ENCODE results near the gene PANK3.
A peak's percentile ranks its signal among the peaks of the same experiment; 100 is the strongest.
"Not testable (repeated sequence)": the region's sequence is repeated elsewhere in the genome, so short reads cannot be mapped to it uniquely, and the experiment has no call there.

PANK3 gene

DNA sequence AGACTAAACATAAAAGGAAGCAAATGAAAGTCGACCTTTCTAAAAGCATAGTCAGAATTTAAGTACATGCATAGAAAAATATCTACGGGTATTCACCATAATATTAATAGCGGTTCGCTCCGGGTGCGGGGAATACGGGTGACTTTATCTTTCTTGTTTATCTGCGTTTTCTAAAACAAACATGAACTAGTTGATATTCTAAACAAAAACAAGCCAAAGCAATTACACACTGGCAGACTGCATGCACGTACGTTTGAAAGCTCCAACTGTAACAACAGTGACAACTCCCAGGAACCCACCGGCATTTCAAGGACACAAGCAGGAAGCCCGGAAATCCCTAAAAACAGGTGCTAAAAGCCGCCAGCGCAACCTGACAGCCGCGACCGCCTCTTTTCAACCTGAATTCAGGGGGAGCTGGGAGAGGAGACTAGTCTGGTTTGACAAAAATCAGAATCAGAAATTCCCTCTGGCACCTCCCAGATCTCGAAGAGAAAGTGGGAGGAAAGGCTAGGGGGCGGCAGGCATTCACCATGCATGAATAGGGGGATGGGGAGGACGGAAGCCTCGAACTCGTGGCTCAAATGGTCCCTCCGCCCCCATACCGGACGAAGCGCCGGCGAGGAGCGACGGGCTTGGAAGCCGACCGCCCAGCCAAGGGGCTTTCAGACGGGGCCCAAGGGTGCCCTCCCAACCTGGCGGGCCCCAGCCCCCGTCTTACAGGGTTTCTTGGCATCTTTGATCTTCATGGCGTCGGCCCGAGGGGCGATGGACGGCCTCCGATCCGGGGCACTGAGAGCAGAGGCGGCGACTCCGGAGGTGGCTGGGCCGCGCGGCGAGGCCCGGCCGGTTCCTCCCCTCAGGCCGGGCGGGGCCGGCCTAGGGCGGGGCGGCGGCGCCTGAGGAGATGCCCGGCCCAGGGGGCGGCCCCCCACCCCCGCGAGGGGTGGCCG is at the start of gene PANK3:
Gene PANK3, minus strand, starts transcription at position 831 of the 950 bp plus-strand sequence. Its CDS starts 85 bp downstream, at position 746.
- DNase-seq: peak; percentile 52

- DNase-seq: no peak
Observed at GRCh38 chr5:168624850-168625364, 45.7 kb upstream of the PANK3 start.

DNA sequence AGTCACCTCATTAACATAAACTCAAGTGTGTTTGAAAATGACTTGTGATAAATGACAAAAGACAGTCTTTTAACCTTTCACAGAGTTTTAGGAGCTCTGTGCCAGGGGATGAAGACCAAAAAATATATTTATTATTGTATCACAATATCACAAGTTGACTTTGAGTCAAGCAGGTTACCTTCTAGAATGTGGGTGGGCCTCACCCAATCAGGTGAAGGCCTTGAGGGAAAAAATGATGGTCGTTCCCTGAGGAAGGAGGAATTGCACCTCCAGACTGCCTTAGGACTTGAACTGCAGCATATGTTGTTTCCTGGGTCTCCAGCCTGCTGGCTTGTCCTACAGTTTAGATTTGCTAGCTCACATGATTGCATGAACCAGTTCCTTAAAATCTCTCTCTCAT is 41.6 kb upstream of the PANK3 start:
- DNase-seq: no peak

DNA sequence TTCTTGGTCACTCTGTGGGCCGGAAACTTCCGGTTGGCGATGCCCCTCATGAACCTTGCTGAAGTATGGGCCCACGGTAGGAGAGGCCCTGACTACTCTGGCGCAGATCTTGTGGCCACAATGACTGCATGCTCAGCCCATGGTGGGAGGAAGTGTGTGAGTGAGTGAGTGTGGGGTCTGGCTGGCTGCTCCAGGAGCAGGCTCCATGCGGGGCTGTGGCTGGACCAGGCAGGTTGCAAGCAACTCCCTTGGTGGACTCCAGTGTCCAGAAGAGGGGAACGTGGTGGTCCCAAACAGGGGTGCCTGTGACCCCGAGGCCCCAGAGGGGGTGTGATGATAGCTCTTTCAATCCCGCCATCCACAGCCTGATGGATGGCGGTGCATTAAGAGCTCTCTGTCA is 35.5 kb upstream of the PANK3 start:
- DNase-seq: no peak

GRCh38 chr5:168613996-168614395 is 34.8 kb upstream of the PANK3 start:
- DNase-seq: no peak

DNA sequence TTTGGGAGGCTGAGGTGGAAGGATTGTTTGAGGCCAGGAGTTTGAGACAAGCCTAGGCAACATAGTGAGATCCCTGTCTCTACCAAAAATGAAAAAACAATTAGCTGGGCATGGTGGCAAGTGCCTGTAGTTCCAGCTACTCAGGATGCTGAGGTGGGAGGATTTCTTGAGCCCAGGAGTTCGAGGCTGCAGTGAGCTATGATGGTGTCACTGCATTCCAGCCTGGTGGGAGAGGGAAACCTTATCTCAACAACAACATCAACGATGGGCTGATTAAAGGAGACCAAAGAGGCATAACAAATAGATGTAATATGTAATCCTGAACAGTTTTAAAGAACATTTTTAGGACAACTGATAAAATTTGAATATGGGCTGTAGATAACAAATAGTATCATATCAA is 34.2 kb upstream of the PANK3 start:
- no peak for DNase-seq

DNA sequence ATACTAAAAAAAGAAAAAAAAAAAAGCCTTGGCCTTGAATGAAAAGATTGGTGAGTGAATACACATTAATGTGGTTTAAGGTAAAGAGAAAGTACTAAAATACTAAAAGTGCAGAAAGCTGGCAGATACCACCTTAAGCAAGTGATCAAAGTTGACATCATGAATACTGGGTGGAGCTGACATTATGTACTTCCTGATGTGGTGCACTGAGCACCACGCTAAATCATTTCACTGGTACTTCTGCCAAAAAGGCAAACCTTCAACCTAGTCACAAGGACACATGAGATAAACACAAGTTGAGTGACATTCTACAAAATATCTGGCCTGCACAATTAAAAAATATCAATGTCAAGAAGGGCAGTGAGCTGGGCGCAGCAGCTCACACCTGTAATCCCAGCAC is 33.8 kb upstream of the PANK3 start:
- DNase-seq: no peak

DNA sequence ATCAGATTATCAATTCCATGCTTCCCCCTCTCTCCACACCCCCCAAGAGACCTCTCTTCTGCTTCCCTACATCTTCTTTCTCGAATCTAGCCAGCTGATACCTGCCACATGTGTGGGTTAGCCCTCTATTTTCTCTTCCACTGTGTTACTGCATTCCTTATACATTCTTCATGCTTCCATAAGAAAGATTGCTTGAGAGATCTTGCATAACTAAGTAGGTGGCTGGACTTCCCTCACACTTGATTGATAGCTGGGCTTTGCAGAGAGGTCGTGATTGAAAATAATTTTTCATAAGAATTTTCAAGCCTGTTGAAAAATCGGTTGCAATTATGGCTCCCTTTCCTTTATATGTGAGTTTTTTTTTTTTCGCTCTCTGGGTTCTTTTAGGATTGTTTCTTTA is 33.0 kb upstream of the PANK3 start:
- DNase-seq: no peak

GRCh38 chr5:168611165-168611564 is 32.0 kb upstream of the PANK3 start:
- DNase-seq: no peak

- DNase-seq: no peak
Observed at GRCh38 chr5:168609806-168610482, 30.8 kb upstream of the PANK3 start.

GRCh38 chr5:168608821-168609220 is 29.7 kb upstream of the PANK3 start:
- no peak for DNase-seq

GRCh38 chr5:168608386-168608785 is 29.2 kb upstream of the PANK3 start:
- peak; percentile 3 for DNase-seq

DNA sequence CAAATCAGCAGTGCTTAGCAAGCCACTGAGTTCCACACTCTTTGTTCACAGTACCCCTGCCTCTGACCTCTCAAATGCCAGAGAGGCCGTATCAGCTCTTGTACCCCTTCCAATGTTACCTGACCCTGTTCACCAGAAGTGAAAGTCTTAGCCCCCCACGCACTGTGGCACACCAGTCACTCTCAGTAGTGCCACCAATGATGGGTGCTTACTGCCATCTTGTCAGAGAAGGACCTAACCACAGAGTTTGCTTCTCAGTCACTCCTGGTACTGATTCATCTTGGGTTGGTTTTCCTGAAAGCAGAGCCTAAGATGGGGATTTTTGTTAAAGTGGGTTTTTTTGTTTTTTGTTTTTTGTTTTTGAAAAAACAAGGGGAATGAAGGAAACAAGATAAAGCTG is 28.8 kb upstream of the PANK3 start:
- DNase-seq: no peak

DNA sequence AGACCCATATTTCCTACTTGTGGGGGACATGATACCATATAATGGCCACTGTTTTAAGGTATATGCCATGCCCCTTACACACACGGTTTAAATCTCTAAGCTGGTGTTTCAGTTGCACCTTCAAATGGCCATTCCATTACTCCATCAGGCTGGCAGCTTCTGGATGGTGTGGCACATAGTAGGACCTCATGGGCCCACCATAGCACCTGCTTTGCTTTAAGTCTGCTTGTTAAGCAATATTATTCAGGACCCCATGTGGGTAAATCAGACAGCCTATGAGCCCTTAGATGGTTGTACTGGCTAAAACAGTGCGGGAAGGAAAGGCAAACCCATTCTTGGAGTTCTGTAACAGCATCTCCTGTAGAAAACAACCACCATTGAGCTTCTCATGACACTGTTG is 27.4 kb upstream of the PANK3 start:
- no peak for DNase-seq

DNA sequence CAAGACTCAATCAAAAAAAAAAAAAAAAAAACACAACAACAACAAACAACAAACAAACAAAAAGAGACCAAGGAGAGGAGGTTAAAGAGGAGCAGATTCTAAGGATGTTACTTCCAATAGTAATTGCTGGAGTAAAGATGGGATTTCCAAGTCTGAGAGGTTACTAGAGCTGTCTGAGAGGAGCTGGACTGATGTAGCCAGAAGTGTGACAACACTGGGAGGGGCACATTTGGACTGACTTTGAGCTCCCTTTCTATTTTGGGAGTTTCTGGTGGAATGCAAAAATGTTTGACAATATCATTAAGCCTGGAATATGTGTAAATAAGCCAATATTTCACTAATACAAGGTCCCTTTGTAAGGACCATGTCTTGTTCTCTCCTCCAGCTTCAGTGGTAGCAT is 25.3 kb upstream of the PANK3 start:
- DNase-seq: no peak

DNA sequence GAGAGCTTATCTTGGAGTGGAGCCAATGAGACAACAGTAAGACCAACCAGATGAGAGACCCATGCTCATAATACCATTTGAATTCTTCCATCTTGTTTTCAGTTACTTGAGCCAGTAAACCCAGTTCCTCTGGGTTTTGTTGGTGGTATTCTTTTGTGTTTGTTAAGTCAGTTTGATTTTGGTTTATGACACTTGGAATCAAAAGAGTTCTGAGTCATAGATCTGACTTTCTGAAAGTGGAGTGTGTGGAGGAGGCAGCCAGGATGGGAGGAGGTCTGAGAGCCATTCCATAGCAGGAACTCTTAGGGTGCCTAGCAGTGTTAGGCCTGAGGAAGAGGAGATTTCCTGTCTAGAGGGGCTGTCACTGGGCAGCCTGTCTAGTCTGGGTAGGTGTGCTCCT is 24.6 kb upstream of the PANK3 start:
- DNase-seq: peak; percentile 6

GRCh38 chr5:168602517-168602916 is 23.3 kb upstream of the PANK3 start:
- DNase-seq: no peak

GRCh38 chr5:168601972-168602371 is 22.8 kb upstream of the PANK3 start:
- no peak for DNase-seq

DNA sequence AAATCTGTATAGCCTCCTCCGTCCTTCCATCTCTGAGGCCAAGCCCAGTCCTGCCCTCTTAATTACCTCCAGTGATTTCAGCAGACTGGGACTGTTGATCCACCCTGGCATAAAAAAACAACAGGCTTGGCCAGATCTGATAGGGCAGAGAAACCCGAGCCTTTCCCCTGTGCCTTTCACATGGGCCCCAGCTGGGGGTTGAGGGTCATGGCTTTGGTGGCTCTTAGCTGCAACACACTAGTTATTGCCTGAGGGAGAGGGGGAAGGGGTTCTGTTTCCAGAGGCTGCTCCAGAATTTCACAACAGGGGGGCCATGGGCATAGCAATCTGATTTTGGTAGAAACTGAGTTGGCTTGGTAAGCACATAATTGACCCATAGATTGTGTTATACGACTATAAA is 21.2 kb upstream of the PANK3 start:
- no peak for DNase-seq

- no peak for DNase-seq
Observed at GRCh38 chr5:168599826-168600225, 20.7 kb upstream of the PANK3 start.

- no peak for DNase-seq
Observed at GRCh38 chr5:168598639-168599038, 19.5 kb upstream of the PANK3 start.

- DNase-seq: no peak
Observed at GRCh38 chr5:168596927-168597326, 17.8 kb upstream of the PANK3 start.

DNA sequence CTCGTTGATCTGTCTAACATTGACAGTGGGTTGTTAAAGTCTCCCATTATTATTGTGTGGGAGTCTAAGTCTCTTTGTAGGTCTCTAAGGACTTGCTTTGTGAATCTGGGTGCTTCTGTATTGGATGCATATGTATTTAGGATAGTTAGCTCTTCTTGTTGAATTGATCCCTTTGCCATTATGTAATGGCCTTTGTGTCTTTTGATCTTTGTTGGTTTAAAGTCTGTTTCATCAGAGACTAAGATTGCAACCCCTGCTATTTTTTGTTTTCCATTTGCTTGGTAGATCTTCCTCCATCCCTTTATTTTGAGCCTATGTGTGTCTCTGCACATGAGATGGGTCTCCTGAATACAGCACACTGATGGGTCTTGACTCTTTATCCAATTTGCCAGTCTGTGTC is 17.0 kb upstream of the PANK3 start:
- not testable (repeated sequence) for DNase-seq

DNA sequence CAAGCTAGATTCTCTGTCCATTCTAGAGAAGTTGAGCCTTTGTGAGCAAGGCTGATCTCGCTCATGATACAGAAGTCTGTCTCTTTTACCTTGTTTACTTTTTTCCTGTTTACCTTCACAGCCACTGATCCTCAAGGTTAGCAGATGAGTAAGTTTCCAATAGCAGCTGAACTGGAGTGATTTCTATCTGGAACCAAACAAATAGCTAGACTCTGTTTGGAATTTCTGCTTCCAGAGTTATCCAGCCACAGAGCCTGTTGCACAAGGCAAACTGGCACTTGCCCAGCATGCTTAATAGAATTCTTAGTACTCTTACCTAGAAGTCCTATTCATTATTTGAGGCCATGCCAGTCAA is 12.8 kb upstream of the PANK3 start:
- DNase-seq: no peak

Measured in NCI-H446 treated with DMSO at 0.1 percent for 48 hours (cell line).